HUES6 (cell line): ENCODE results near the gene GRIK2.

Source experiments
- H3K27ac ChIP-seq: 2 replicates; pipeline ENCODE4 v1.7.0; 2013; ENCODE audit warnings: low read depth, mild to moderate bottlenecking, low read length, inconsistent platforms
- H3K27me3 ChIP-seq: 2 replicates; pipeline ENCODE4 v1.6.1; 2013; ENCODE audit warnings: low read length; ENCODE audit not compliant: control insufficient read depth, insufficient read depth
- H3K36me3 ChIP-seq: 2 replicates; pipeline ENCODE4 v1.6.1; 2013; ENCODE audit warnings: low read length; ENCODE audit not compliant: control insufficient read depth, insufficient read depth
- H3K4me1 ChIP-seq: 2 replicates; pipeline ENCODE4 v1.6.1; 2013; ENCODE audit warnings: low read length; ENCODE audit not compliant: control insufficient read depth, insufficient read depth
- H3K4me3 ChIP-seq: 2 replicates; pipeline ENCODE4 v1.5.1; 2013; ENCODE audit warnings: low read depth, low read length
- H3K9ac ChIP-seq: one replicate; pipeline ENCODE4 v1.6.1; 2013; ENCODE audit warnings: mild to moderate bottlenecking, low read length
- H3K9me3 ChIP-seq: 2 replicates; pipeline ENCODE4 v1.6.1; 2013; ENCODE audit warnings: low read depth, low read length; ENCODE audit not compliant: control insufficient read depth, insufficient read depth

Gene GRIK2

GRCh38 chr6:101740631-101741030 is 347.1 kb downstream of the GRIK2 start:
- peak overlapping the region; percentile 48; the same call in 1 of the 2 replicates for H3K27ac ChIP-seq
- peaks cover 28% of the 10 kb centered on the region for H3K4me1 ChIP-seq
- H3K9ac ChIP-seq, result no peak overlapping the region
- H3K9me3 ChIP-seq, result peaks cover 22% of the 10 kb centered on the region
- no peaks in the 10 kb centered on the region for H3K36me3 ChIP-seq
- no peak overlapping the region for H3K4me3 ChIP-seq
- no peaks in the 10 kb centered on the region for H3K27me3 ChIP-seq

- H3K27me3 ChIP-seq, result no peaks in the 10 kb centered on the region
- peak overlapping the region; percentile 48; the same call in 1 of the 2 replicates for H3K27ac ChIP-seq
- H3K36me3 ChIP-seq, result no peaks in the 10 kb centered on the region
- peaks cover 28% of the 10 kb centered on the region for H3K4me1 ChIP-seq
- H3K9me3 ChIP-seq, result peaks cover 12% of the 10 kb centered on the region
- H3K9ac ChIP-seq, result no peak overlapping the region
- no peak overlapping the region for H3K4me3 ChIP-seq
Measured at GRCh38 chr6:101741474-101742171, 348.1 kb downstream of the GRIK2 start.

GRCh38 chr6:101747160-101747559 is 353.7 kb downstream of the GRIK2 start:
- Histone ChIP-seq H3K27me3 (no peaks in the 10 kb centered on the region), H3K36me3 (no peaks in the 10 kb centered on the region), H3K4me3 (no peak overlapping the region), H3K4me1 (0 out of 2 replicates have a peak, but pooled peaks cover 3% of the 10 kb centered on the region), H3K9me3 (no peaks in the 10 kb centered on the region), H3K9ac (no peak overlapping the region), H3K27ac (no peak overlapping the region)

GRCh38 chr6:101747716-101748115 is 354.2 kb downstream of the GRIK2 start:
- Histone ChIP-seq H3K9ac (no peak overlapping the region), H3K9me3 (no peaks in the 10 kb centered on the region), H3K36me3 (no peaks in the 10 kb centered on the region), H3K27ac (no peak overlapping the region), H3K4me3 (no peak overlapping the region), H3K4me1 (no peaks in the 10 kb centered on the region), H3K27me3 (no peaks in the 10 kb centered on the region)

- Histone ChIP-seq H3K9me3 (no peaks in the 10 kb centered on the region), H3K4me1 (no peaks in the 10 kb centered on the region), H3K9ac (no peak overlapping the region), H3K36me3 (no peaks in the 10 kb centered on the region), H3K4me3 (no peak overlapping the region), H3K27me3 (no peaks in the 10 kb centered on the region), H3K27ac (no peak overlapping the region)
Measured at GRCh38 chr6:101755931-101756330, 362.4 kb downstream of the GRIK2 start.

- Histone ChIP-seq H3K36me3 (no peaks in the 10 kb centered on the region), H3K9me3 (no peaks in the 10 kb centered on the region), H3K4me3 (no peak overlapping the region), H3K9ac (no peak overlapping the region), H3K27me3 (no peaks in the 10 kb centered on the region), H3K27ac (no peak overlapping the region), H3K4me1 (peaks cover 6% of the 10 kb centered on the region; the same call in 1 of the 2 replicates)
Measured at GRCh38 chr6:101758368-101758767, 364.9 kb downstream of the GRIK2 start.

- Histone ChIP-seq H3K27ac (no peak overlapping the region), H3K27me3 (no peaks in the 10 kb centered on the region), H3K4me1 (peaks cover 15% of the 10 kb centered on the region; the same call in 1 of the 2 replicates), H3K4me3 (no peak overlapping the region), H3K9ac (no peak overlapping the region), H3K36me3 (no peaks in the 10 kb centered on the region), H3K9me3 (no peaks in the 10 kb centered on the region)
Measured at GRCh38 chr6:101760843-101761621, 367.5 kb downstream of the GRIK2 start.

- Histone ChIP-seq H3K4me3 (no peak overlapping the region), H3K9me3 (no peaks in the 10 kb centered on the region), H3K4me1 (peaks cover 26% of the 10 kb centered on the region), H3K9ac (no peak overlapping the region), H3K36me3 (no peaks in the 10 kb centered on the region), H3K27me3 (no peaks in the 10 kb centered on the region), H3K27ac (no peak overlapping the region)
Measured at GRCh38 chr6:101762851-101763250, 369.3 kb downstream of the GRIK2 start.

- H3K4me3 ChIP-seq, result no peak overlapping the region
- H3K36me3 ChIP-seq, result no peaks in the 10 kb centered on the region
- peaks cover 33% of the 10 kb centered on the region for H3K4me1 ChIP-seq
- H3K27me3 ChIP-seq, result no peaks in the 10 kb centered on the region
- no peak overlapping the region for H3K9ac ChIP-seq
- H3K27ac ChIP-seq, result no peak overlapping the region
- no peaks in the 10 kb centered on the region for H3K9me3 ChIP-seq
Measured at GRCh38 chr6:101765281-101765680, 371.8 kb downstream of the GRIK2 start.

GRCh38 chr6:101770116-101770515 is 376.6 kb downstream of the GRIK2 start:
- Histone ChIP-seq H3K27ac (no peak overlapping the region), H3K4me1 (peaks cover 23% of the 10 kb centered on the region), H3K9ac (no peak overlapping the region), H3K9me3 (no peaks in the 10 kb centered on the region), H3K27me3 (no peaks in the 10 kb centered on the region), H3K36me3 (no peaks in the 10 kb centered on the region), H3K4me3 (no peak overlapping the region)

GRCh38 chr6:101776919-101777350 is 383.4 kb downstream of the GRIK2 start:
- H3K9ac ChIP-seq, result no peak overlapping the region
- H3K9me3 ChIP-seq, result no peaks in the 10 kb centered on the region
- no peak overlapping the region for H3K27ac ChIP-seq
- no peaks in the 10 kb centered on the region for H3K27me3 ChIP-seq
- no peaks in the 10 kb centered on the region for H3K36me3 ChIP-seq
- H3K4me3 ChIP-seq, result no peak overlapping the region
- H3K4me1 ChIP-seq, result peaks cover 5% of the 10 kb centered on the region
